ENCODE results near the gene AGTRAP.

Gene AGTRAP

DNA sequence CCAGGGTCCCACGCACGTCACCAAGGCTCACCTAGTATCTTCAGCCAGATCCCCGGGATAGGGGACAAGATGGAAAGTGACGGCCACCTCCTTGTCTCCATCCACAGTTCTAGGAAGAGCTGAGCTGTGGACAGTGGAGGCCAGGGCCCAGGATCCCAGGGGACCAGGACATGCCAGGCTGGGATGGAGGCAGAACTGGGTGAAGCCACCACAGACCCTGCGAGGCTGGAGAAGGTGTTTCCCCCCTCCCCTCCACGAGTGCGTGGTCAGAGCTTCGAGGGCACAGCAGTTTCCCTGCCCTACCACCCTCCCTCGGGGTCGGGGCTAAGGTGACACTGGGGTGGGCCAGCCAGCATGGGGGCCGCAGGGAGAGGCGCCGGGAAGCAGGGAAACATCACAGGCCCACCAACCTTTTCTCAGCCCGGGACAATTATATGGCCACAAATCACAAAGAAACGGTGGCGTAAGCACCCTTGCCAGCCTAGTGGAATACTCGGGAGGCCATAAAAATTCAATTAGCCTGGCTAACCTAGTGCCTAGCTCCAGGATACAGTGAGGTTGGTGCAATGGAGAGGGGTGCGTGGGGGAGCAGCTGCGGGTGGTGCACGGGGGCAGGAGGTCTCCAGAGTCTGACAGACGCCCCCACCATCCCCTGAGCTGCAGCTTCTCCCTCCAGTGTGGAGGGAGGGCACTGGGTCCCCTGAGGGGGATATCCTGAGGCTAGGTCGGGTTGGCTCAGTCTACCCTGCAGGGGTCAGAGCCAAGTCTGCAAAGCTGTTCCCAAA, 31.1 kb upstream of the AGTRAP start (continued):
- TF ChIP-seq ZNF114 (tag by site-specific recombination; IDR thresholded peaks at IDR 0.05): no peak
- TF ChIP-seq, protein P1, sequence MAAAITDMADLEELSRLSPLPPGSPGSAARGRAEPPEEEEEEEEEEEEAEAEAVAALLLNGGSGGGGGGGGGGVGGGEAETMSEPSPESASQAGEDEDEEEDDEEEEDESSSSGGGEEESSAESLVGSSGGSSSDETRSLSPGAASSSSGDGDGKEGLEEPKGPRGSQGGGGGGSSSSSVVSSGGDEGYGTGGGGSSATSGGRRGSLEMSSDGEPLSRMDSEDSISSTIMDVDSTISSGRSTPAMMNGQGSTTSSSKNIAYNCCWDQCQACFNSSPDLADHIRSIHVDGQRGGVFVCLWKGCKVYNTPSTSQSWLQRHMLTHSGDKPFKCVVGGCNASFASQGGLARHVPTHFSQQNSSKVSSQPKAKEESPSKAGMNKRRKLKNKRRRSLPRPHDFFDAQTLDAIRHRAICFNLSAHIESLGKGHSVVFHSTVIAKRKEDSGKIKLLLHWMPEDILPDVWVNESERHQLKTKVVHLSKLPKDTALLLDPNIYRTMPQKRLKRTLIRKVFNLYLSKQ (tag by site-specific recombination; IDR thresholded peaks at IDR 0.05; ENCODE audit: borderline replicate concordance): no peak
- TF ChIP-seq, protein P2, sequence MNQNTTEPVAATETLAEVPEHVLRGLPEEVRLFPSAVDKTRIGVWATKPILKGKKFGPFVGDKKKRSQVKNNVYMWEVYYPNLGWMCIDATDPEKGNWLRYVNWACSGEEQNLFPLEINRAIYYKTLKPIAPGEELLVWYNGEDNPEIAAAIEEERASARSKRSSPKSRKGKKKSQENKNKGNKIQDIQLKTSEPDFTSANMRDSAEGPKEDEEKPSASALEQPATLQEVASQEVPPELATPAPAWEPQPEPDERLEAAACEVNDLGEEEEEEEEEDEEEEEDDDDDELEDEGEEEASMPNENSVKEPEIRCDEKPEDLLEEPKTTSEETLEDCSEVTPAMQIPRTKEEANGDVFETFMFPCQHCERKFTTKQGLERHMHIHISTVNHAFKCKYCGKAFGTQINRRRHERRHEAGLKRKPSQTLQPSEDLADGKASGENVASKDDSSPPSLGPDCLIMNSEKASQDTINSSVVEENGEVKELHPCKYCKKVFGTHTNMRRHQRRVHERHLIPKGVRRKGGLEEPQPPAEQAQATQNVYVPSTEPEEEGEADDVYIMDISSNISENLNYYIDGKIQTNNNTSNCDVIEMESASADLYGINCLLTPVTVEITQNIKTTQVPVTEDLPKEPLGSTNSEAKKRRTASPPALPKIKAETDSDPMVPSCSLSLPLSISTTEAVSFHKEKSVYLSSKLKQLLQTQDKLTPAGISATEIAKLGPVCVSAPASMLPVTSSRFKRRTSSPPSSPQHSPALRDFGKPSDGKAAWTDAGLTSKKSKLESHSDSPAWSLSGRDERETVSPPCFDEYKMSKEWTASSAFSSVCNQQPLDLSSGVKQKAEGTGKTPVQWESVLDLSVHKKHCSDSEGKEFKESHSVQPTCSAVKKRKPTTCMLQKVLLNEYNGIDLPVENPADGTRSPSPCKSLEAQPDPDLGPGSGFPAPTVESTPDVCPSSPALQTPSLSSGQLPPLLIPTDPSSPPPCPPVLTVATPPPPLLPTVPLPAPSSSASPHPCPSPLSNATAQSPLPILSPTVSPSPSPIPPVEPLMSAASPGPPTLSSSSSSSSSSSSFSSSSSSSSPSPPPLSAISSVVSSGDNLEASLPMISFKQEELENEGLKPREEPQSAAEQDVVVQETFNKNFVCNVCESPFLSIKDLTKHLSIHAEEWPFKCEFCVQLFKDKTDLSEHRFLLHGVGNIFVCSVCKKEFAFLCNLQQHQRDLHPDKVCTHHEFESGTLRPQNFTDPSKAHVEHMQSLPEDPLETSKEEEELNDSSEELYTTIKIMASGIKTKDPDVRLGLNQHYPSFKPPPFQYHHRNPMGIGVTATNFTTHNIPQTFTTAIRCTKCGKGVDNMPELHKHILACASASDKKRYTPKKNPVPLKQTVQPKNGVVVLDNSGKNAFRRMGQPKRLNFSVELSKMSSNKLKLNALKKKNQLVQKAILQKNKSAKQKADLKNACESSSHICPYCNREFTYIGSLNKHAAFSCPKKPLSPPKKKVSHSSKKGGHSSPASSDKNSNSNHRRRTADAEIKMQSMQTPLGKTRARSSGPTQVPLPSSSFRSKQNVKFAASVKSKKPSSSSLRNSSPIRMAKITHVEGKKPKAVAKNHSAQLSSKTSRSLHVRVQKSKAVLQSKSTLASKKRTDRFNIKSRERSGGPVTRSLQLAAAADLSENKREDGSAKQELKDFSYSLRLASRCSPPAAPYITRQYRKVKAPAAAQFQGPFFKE (tag by site-specific recombination; IDR thresholded peaks at IDR 0.05; ENCODE audit: borderline replicate concordance): no peak
- no peak for TF ChIP-seq ZNF549 (tag by site-specific recombination; IDR thresholded peaks at IDR 0.05)
- 0 out of 2 replicates have a peak, but pooled peaks have one; percentile 37 for TF ChIP-seq EGR2 (tag by site-specific recombination; IDR thresholded peaks at IDR 0.05; ENCODE audit: low read depth)
- TF ChIP-seq ZFHX2 (tag by site-specific recombination; conservative IDR thresholded peaks at IDR 0.05): peak; percentile 80
- 0 out of 2 replicates have a peak, but pooled peaks have one; percentile 31 for TF ChIP-seq ZBTB8A (tag by site-specific recombination; IDR thresholded peaks at IDR 0.05)
- no peak for TF ChIP-seq IKZF3 (tag by site-specific recombination; IDR thresholded peaks at IDR 0.05)
- no peak for TF ChIP-seq ZNF133 (tag by site-specific recombination; IDR thresholded peaks at IDR 0.05)
- TF ChIP-seq, protein P3, sequence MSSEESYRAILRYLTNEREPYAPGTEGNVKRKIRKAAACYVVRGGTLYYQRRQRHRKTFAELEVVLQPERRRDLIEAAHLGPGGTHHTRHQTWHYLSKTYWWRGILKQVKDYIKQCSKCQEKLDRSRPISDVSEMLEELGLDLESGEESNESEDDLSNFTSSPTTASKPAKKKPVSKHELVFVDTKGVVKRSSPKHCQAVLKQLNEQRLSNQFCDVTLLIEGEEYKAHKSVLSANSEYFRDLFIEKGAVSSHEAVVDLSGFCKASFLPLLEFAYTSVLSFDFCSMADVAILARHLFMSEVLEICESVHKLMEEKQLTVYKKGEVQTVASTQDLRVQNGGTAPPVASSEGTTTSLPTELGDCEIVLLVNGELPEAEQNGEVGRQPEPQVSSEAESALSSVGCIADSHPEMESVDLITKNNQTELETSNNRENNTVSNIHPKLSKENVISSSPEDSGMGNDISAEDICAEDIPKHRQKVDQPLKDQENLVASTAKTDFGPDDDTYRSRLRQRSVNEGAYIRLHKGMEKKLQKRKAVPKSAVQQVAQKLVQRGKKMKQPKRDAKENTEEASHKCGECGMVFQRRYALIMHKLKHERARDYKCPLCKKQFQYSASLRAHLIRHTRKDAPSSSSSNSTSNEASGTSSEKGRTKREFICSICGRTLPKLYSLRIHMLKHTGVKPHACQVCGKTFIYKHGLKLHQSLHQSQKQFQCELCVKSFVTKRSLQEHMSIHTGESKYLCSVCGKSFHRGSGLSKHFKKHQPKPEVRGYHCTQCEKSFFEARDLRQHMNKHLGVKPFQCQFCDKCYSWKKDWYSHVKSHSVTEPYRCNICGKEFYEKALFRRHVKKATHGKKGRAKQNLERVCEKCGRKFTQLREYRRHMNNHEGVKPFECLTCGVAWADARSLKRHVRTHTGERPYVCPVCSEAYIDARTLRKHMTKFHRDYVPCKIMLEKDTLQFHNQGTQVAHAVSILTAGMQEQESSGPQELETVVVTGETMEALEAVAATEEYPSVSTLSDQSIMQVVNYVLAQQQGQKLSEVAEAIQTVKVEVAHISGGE (tag by site-specific recombination; conservative IDR thresholded peaks at IDR 0.05; ENCODE audit: low read depth): no peak
- TF ChIP-seq, protein P4, sequence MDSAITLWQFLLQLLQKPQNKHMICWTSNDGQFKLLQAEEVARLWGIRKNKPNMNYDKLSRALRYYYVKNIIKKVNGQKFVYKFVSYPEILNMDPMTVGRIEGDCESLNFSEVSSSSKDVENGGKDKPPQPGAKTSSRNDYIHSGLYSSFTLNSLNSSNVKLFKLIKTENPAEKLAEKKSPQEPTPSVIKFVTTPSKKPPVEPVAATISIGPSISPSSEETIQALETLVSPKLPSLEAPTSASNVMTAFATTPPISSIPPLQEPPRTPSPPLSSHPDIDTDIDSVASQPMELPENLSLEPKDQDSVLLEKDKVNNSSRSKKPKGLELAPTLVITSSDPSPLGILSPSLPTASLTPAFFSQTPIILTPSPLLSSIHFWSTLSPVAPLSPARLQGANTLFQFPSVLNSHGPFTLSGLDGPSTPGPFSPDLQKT (IDR thresholded peaks at IDR 0.05; ENCODE audit: borderline replicate concordance, low read depth, low read length): no peak
- TF ChIP-seq, protein P5, sequence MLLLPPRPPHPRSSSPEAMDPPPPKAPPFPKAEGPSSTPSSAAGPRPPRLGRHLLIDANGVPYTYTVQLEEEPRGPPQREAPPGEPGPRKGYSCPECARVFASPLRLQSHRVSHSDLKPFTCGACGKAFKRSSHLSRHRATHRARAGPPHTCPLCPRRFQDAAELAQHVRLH (tag by site-specific recombination; IDR thresholded peaks at IDR 0.05): no peak
- TF ChIP-seq, protein P6, sequence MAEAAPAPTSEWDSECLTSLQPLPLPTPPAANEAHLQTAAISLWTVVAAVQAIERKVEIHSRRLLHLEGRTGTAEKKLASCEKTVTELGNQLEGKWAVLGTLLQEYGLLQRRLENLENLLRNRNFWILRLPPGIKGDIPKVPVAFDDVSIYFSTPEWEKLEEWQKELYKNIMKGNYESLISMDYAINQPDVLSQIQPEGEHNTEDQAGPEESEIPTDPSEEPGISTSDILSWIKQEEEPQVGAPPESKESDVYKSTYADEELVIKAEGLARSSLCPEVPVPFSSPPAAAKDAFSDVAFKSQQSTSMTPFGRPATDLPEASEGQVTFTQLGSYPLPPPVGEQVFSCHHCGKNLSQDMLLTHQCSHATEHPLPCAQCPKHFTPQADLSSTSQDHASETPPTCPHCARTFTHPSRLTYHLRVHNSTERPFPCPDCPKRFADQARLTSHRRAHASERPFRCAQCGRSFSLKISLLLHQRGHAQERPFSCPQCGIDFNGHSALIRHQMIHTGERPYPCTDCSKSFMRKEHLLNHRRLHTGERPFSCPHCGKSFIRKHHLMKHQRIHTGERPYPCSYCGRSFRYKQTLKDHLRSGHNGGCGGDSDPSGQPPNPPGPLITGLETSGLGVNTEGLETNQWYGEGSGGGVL (tag by site-specific recombination; IDR thresholded peaks at IDR 0.05): peak; percentile 73
